HEK293 (cell line): Measurements from ENCODE around the gene SARM1.

Source experiments
- CTCF ChIA-PET: fragments of 350-600 bp; formaldehyde crosslinking; extraction: SDS; loops from one replicate; lab custom pipeline; 2021; ENCODE audit warnings: antibody characterized with exemption; lab: Yijun Ruan, JAX
- POLR2A ChIA-PET: fragments of 300-600 bp; formaldehyde crosslinking; extraction: SDS; loops from one replicate; lab custom pipeline; 2020; ENCODE audit warnings: antibody characterized with exemption, inconsistent platforms; lab: Yijun Ruan, JAX
- H3K27ac ChIP-seq: fragments of 200-500 bp; sonication (Bioruptor generic); 2 replicates; pipeline ENCODE4 v1.5.1; 2014; ENCODE audit warnings: low read depth, low read length, control low read depth, inconsistent platforms; ENCODE audit errors: extremely low read depth
- H3K36me3 ChIP-seq, 2 experiments: fragments of 200-500 bp in 1 of 2; sonication (Bioruptor generic) in 1 of 2; 1 replicate in 1 of 2; 2 replicates in 1 of 2; pipeline ENCODE4 v1.5.1; 2014 to 2017; ENCODE audit warnings: inconsistent platforms in 2 of 2, low read length in 2 of 2; ENCODE audit not compliant: control insufficient read depth in 2 of 2, insufficient read depth in 1 of 2
- H3K4me1 ChIP-seq: fragments of 200-500 bp; sonication (Bioruptor generic); 2 replicates; pipeline ENCODE4 v1.5.1; 2014; ENCODE audit warnings: mild to moderate bottlenecking, low read length, inconsistent platforms; ENCODE audit not compliant: control insufficient read depth, insufficient read depth
- H3K4me3 ChIP-seq: 2 replicates; pipeline ENCODE4 v1.5.1; 2011; ENCODE audit warnings: low read depth, mild to moderate bottlenecking, control low read depth, low read length, moderate library complexity
- H3K9me3 ChIP-seq: fragments of 200-500 bp; sonication (Bioruptor generic); 2 replicates; pipeline ENCODE4 v1.5.1; 2014; ENCODE audit warnings: low read depth, low read length, inconsistent platforms; ENCODE audit not compliant: control insufficient read depth, insufficient read depth
- KLF8 ChIP-seq: fragments of 450-650 bp; formaldehyde crosslinking; IDR thresholded peaks from 2 replicates; pipeline ENCODE4 v1.5.1; 2016; ENCODE audit warnings: missing biosample characterization, missing genetic modification characterization
- ZNF140 ChIP-seq: fragments of 450-650 bp; formaldehyde crosslinking; IDR thresholded peaks from 2 replicates; pipeline ENCODE4 v1.5.1; 2016; ENCODE audit warnings: missing biosample characterization, missing genetic modification characterization

SARM1 gene

DNA sequence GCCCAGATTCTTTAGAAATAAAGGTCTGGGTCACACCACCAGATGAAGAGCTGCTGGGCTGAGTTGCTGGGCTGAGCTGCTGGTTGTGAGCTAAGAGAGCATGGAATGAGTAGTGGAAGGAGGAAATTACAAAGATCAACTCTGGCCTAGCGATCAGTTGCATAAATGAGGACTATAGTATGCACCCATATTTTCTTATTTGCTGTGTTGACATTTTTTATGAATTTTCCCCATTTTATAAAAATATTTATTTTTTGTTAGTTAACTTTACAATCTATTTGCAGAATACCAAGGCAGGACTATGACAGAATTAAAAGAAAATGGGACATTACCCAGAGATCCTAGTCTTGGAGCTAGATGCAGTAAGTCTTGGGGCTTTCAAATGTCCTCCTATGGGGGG lies 78.4 kb downstream of the SARM1 start:
- ChIA-PET POLR2A (interaction anchor here (0.6 to 0.7 kb wide), 2 partner anchors 10 to 27 kb away, joined by 3 to 9 read pairs; no protein-coding TSS in a partner anchor), CTCF (interaction anchor here (0.9 to 1.2 kb wide), 3 partner anchors 12 to 91 kb away, joined by 3 to 4 read pairs (median 4); no protein-coding TSS in a partner anchor)
- Histone ChIP-seq H3K4me1 (no peaks in the 10 kb centered on the region), H3K27ac (no peak overlapping the region), H3K9me3 (no peaks in the 10 kb centered on the region), H3K4me3 (no peak overlapping the region), H3K36me3 (no peaks in the 10 kb centered on the region)
- TF ChIP-seq ZNF140 (no peak), KLF8 (tag by site-specific recombination) (no peak)
